Activated T-helper 1 cell treated with anti-CD3 and anti-CD28 coated beads, Interleukin-2, amount 50 U/mL, for 16 hours (primary cell): ENCODE results near the gene RCBTB2.

Experiments
- DNase-seq, 2 donors: peaks; one replicate each; pipeline ENCODE4 v3.0.0-alpha.2; 2020; ENCODE audit warnings: low read depth in 1 of 2, low spot score in 1 of 2

RCBTB2 gene

GRCh38 chr13:48564056-48564455, 31.2 kb upstream of the RCBTB2 start:
- no peak for DNase-seq

GRCh38 chr13:48563626-48564025, 30.7 kb upstream of the RCBTB2 start:
- DNase-seq = no peak

- peak in 1 of 2 donors; percentile 41 for DNase-seq
Measured at GRCh38 chr13:48562296-48563066, 29.6 kb upstream of the RCBTB2 start.

GRCh38 chr13:48561466-48562235, 28.8 kb upstream of the RCBTB2 start:
- no peak for DNase-seq

GRCh38 chr13:48560657-48561337, 27.9 kb upstream of the RCBTB2 start:
- no peak for DNase-seq

GRCh38 chr13:48559638-48560320, 26.9 kb upstream of the RCBTB2 start:
- no peak for DNase-seq

GRCh38 chr13:48556817-48557216, 23.9 kb upstream of the RCBTB2 start:
- no peak for DNase-seq

- DNase-seq = no peak
Measured at GRCh38 chr13:48555441-48555840, 22.6 kb upstream of the RCBTB2 start.

GRCh38 chr13:48551329-48551728, 18.4 kb upstream of the RCBTB2 start:
- no peak for DNase-seq

GRCh38 chr13:48549658-48550057, 16.8 kb upstream of the RCBTB2 start:
- DNase-seq = no peak

GRCh38 chr13:48547663-48548092, 14.8 kb upstream of the RCBTB2 start:
- no peak for DNase-seq

- DNase-seq = no peak
Measured at GRCh38 chr13:48545608-48546007, 12.7 kb upstream of the RCBTB2 start.

GRCh38 chr13:48542581-48543341, 9.9 kb upstream of the RCBTB2 start:
- DNase-seq = no peak

GRCh38 chr13:48542138-48542537, 9.3 kb upstream of the RCBTB2 start:
- no peak for DNase-seq

GRCh38 chr13:48539550-48539949, 6.7 kb upstream of the RCBTB2 start:
- DNase-seq = no peak

- no peak for DNase-seq
Measured at GRCh38 chr13:48536621-48537250, 3.9 kb upstream of the RCBTB2 start.

- no peak for DNase-seq
Measured at GRCh38 chr13:48535766-48536165, 2.9 kb upstream of the RCBTB2 start.

GRCh38 chr13:48534911-48535501, 2.1 kb upstream of the RCBTB2 start:
- no peak for DNase-seq

GRCh38 chr13:48533961-48534600, 1.2 kb upstream of the RCBTB2 start:
- DNase-seq = no peak

GRCh38 chr13:48532256-48532505, 699 bp downstream of the RCBTB2 start:
- DNase-seq = no peak
